Epithelial cell of proximal tubule (primary cell): ENCODE measurements around the gene PLA2R1. TPM values are rescaled to one million over a fixed set of nuclear protein-coding genes. Genes with fewer than 3 reads are reported as not detected.

Experiments
- DNase-seq: peaks from one replicate; pipeline ENCODE4 v3.0.0-alpha.2; 2011; ENCODE audit warnings: low read depth
- H3K4me3 ChIP-seq: 2 replicates; pipeline ENCODE4 v1.5.1; 2011; ENCODE audit warnings: low read depth, mild to moderate bottlenecking, low read length
- CTCF ChIP-seq: conservative IDR thresholded peaks from 2 replicates; pipeline ENCODE4 v1.5.1; 2012; ENCODE audit warnings: low read depth, mild to moderate bottlenecking, low read length
- total RNA-seq: library from RNA; depleted of rRNA; stranded (reverse); fragments of >200 nt; gene quantifications from 2 replicates; pipeline ENCODE4 v1.2.3, GENCODE V29; 2015

PLA2R1 gene
- 1.3 and 3.6 TPM in 2 replicates for total RNA-seq

GRCh38 chr2:160062292-160063005, at the start of gene PLA2R1:
TSS of gene PLA2R1 (minus strand) at chr2:160062615. CDS start at chr2:160062403, 212 bp downstream.
- peak within 1 kb of the TSS; percentile 79 for H3K4me3 ChIP-seq
- TF ChIP-seq CTCF: no peak
- DNase-seq: no peak

- no peak for TF ChIP-seq CTCF
- DNase-seq: no peak
- H3K4me3 ChIP-seq: no peak overlapping the region
These were observed 48.3 kb upstream of the PLA2R1 start for GRCh38 chr2:160110674-160111239.

DNA sequence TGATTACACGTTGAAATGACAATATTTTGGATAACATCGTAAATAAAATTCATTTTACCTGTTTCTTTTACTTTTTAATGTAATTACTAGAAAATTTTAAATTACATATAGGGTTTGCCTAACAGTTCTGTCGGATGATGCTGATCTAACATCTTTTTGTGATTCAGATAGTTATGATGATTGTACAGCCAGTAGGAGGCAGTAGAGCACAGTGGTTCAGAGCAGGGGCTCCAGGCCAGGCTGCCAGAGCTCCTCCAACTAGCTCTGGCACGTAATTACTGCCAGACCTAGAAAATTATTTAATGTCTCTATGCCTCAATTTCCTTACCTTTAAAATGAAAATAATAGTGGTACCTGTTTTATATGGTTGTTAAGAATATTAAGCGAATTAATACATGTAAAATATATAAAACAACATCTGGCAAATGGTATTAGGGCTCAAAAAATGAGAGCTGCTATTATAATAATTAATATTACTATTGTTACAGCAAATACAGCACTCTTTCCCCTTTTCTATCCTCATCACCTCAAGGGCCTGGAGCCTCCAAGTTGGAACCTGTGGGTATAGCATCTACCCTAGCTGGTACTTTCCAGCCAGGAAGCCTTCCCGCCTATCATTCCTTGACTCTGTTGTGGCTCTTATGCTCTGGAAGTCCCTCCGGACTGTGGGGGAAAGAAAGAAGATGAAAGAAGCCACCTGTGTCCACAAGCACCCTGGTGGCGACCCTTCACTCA, 47.7 kb upstream of the PLA2R1 start:
- peak; percentile 85 for TF ChIP-seq CTCF
- H3K4me3 ChIP-seq: no peak overlapping the region
- DNase-seq: peak; percentile 27

GRCh38 chr2:160109243-160109642, 46.8 kb upstream of the PLA2R1 start:
- DNase-seq: no peak
- no peak for TF ChIP-seq CTCF
- no peak overlapping the region for H3K4me3 ChIP-seq

DNA sequence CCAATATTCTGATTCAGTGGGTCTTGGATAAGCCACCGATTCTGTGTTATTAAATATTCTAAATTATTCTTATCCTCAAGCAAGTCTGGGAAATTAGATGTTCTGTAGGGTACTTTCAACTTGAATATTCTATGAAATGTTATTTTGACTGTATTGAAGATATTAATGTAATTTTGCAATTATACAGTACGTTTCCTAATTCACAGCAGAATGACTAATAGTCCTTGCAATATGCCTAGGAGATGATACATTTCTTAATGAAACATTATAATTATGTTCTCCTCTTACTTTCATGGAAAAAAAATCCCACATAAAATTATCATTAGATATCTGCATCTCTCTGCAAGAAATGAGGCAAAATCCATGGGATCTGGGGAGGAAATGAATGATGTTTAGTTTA, 46.2 kb upstream of the PLA2R1 start:
- no peak for TF ChIP-seq CTCF
- no peak overlapping the region for H3K4me3 ChIP-seq
- no peak for DNase-seq

DNA sequence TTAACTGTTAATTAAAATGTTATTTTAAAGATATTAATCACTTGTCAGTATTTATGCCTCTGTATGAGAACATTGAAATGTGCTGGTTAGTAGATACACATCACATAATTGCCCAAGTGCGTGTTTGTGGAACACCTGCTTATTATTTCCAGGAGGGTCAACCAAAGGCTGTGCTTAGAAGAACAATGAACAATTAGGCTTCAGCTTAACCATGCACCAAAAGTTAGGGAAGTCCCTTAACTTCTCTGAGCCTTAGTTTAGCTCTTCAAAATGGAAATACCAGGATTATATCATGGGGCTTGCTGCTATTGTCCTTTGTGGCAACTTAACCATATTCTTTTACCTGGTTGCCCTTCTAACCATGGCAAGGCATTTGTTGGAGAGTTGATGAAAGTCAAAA, 43.0 kb upstream of the PLA2R1 start:
- no peak for DNase-seq
- H3K4me3 ChIP-seq: no peak overlapping the region
- no peak for TF ChIP-seq CTCF
